Activated T-cell treated with anti-CD3 and anti-CD28 coated beads, Interleukin-2, amount 50 U/mL, for 4 hours (primary cell): ENCODE measurements around the gene SNAI3. TPM values are rescaled to one million over a fixed set of nuclear protein-coding genes. Genes with fewer than 3 reads are reported as not detected.

Source experiments
- ATAC-seq, 2 donors: fragments of 200-7000 bp; cut with Tn5 transposase; one replicate each; pipeline ENCODE4 v1.10.0; 2021
- DNase-seq: peaks from one replicate; pipeline ENCODE4 v3.0.0-alpha.2; 2020
- H3K27me3 Mint-ChIP-seq: one replicate; pipeline ENCODE4 v1.8.0; 2021; ENCODE audit warnings: low read depth, mixed read lengths
- H3K36me3 Mint-ChIP-seq: one replicate; pipeline ENCODE4 v1.8.0; 2022; ENCODE audit warnings: mixed read lengths; ENCODE audit not compliant: insufficient read depth
- H3K4me1 Mint-ChIP-seq: one replicate; pipeline ENCODE4 v1.8.0; 2021; ENCODE audit warnings: low read depth, mixed read lengths
- H3K4me3 Mint-ChIP-seq: one replicate; pipeline ENCODE4 v1.8.0; 2021; ENCODE audit warnings: mild to moderate bottlenecking, moderate library complexity, mixed read lengths
- H3K9me3 Mint-ChIP-seq: one replicate; pipeline ENCODE4 v1.8.0; 2021; ENCODE audit warnings: mixed read lengths
- total RNA-seq, 3 donors: library from RNA; stranded (reverse); gene quantifications; one replicate each; pipeline ENCODE4 v1.2.1, GENCODE V29; 2021

Gene SNAI3
- total RNA-seq, 3 donors from 2014 or later, result 0.90 to 1.3 (median 1.2) TPM

GRCh38 chr16:88694221-88695087 lies 8.1 kb upstream of the SNAI3 start:
- peaks cover 2% of the 10 kb centered on the region for H3K36me3 Mint-ChIP-seq
- no peaks in the 10 kb centered on the region for H3K9me3 Mint-ChIP-seq
- ATAC-seq (no peak), DNase-seq (no peak)
- no peaks in the 10 kb centered on the region for H3K27me3 Mint-ChIP-seq
- peaks cover 47% of the 10 kb centered on the region for H3K4me1 Mint-ChIP-seq
- no peak overlapping the region for H3K4me3 Mint-ChIP-seq

- peaks cover 2% of the 10 kb centered on the region for H3K36me3 Mint-ChIP-seq
- no peak overlapping the region for H3K4me3 Mint-ChIP-seq
Measured at GRCh38 chr16:88693420-88694177, 7.3 kb upstream of the SNAI3 start.

GRCh38 chr16:88692861-88693260 lies 6.6 kb upstream of the SNAI3 start:
- Mint-ChIP-seq H3K27me3 (no peaks in the 10 kb centered on the region), H3K4me3 (no peak overlapping the region), H3K4me1 (peaks cover 49% of the 10 kb centered on the region), H3K9me3 (no peaks in the 10 kb centered on the region), H3K36me3 (no peaks in the 10 kb centered on the region)
- DNase-seq (no peak), ATAC-seq (no peak)

More at GRCh38 chr16:88693420-88694177, 7.3 kb upstream of the SNAI3 start:
- H3K9me3 Mint-ChIP-seq, result no peaks in the 10 kb centered on the region
- H3K4me1 Mint-ChIP-seq, result peaks cover 50% of the 10 kb centered on the region
- H3K27me3 Mint-ChIP-seq, result no peaks in the 10 kb centered on the region
- no peak for ATAC-seq
- no peak for DNase-seq

- Mint-ChIP-seq H3K4me1 (peaks cover 45% of the 10 kb centered on the region), H3K4me3 (no peak overlapping the region), H3K36me3 (no peaks in the 10 kb centered on the region), H3K9me3 (no peaks in the 10 kb centered on the region), H3K27me3 (no peaks in the 10 kb centered on the region)
- ATAC-seq, result peak; percentile 34 to 38
- no peak for DNase-seq
Measured at GRCh38 chr16:88691924-88692560, 5.7 kb upstream of the SNAI3 start.

- Mint-ChIP-seq H3K4me1 (peaks cover 46% of the 10 kb centered on the region), H3K36me3 (no peaks in the 10 kb centered on the region), H3K9me3 (no peaks in the 10 kb centered on the region), H3K4me3 (no peak overlapping the region), H3K27me3 (no peaks in the 10 kb centered on the region)
- no peak for DNase-seq
- ATAC-seq, result no peak
Measured at GRCh38 chr16:88691129-88691813, 5.0 kb upstream of the SNAI3 start.

- ATAC-seq, result no peak
- Mint-ChIP-seq H3K36me3 (no peaks in the 10 kb centered on the region), H3K4me3 (peak overlapping the region; percentile 20), H3K9me3 (no peaks in the 10 kb centered on the region), H3K4me1 (peaks cover 46% of the 10 kb centered on the region), H3K27me3 (no peaks in the 10 kb centered on the region)
- DNase-seq, result no peak
Measured at GRCh38 chr16:88690341-88691128, 4.2 kb upstream of the SNAI3 start.

- Mint-ChIP-seq H3K4me3 (no peak overlapping the region), H3K4me1 (peaks cover 64% of the 10 kb centered on the region)
- ATAC-seq, result no peak
Measured at GRCh38 chr16:88688013-88688778, 1.9 kb upstream of the SNAI3 start.

GRCh38 chr16:88687676-88688012 lies 1.3 kb upstream of the SNAI3 start:
- ATAC-seq, result no peak
- H3K9me3 Mint-ChIP-seq, result no peaks in the 10 kb centered on the region
- peaks cover 61% of the 10 kb centered on the region for H3K4me1 Mint-ChIP-seq

More at GRCh38 chr16:88688013-88688778, 1.9 kb upstream of the SNAI3 start:
- Mint-ChIP-seq H3K27me3 (no peaks in the 10 kb centered on the region), H3K9me3 (no peaks in the 10 kb centered on the region), H3K36me3 (no peaks in the 10 kb centered on the region)
- DNase-seq, result no peak

GRCh38 chr16:88687254-88687576 lies 908 bp upstream of the SNAI3 start:
- ATAC-seq (no peak), DNase-seq (no peak)
- Mint-ChIP-seq H3K4me1 (peaks cover 61% of the 10 kb centered on the region), H3K36me3 (no peaks in the 10 kb centered on the region), H3K27me3 (no peaks in the 10 kb centered on the region), H3K9me3 (no peaks in the 10 kb centered on the region), H3K4me3 (no peak overlapping the region)

More at GRCh38 chr16:88687676-88688012, 1.3 kb upstream of the SNAI3 start:
- Mint-ChIP-seq H3K36me3 (no peaks in the 10 kb centered on the region), H3K27me3 (no peaks in the 10 kb centered on the region), H3K4me3 (no peak overlapping the region)
- no peak for DNase-seq

- Mint-ChIP-seq H3K36me3 (no peaks in the 10 kb centered on the region), H3K4me1 (peaks cover 61% of the 10 kb centered on the region), H3K27me3 (no peaks in the 10 kb centered on the region), H3K9me3 (no peaks in the 10 kb centered on the region), H3K4me3 (peak overlapping the region; percentile 81)
- DNase-seq (peak; percentile 43), ATAC-seq (peak; percentile 38 to 42)
Measured at GRCh38 chr16:88686062-88686438, 257 bp downstream of the SNAI3 start.

- Mint-ChIP-seq H3K4me3 (peak overlapping the region; percentile 81), H3K27me3 (no peaks in the 10 kb centered on the region), H3K36me3 (no peaks in the 10 kb centered on the region), H3K4me1 (peaks cover 59% of the 10 kb centered on the region), H3K9me3 (no peaks in the 10 kb centered on the region)
- DNase-seq (peak; percentile 62), ATAC-seq (peak in 1 of 2 donors; percentile 21)
Measured at GRCh38 chr16:88685156-88686061, 898 bp downstream of the SNAI3 start.

GRCh38 chr16:88684569-88685155 lies 1.6 kb downstream of the SNAI3 start:
- Mint-ChIP-seq H3K9me3 (no peaks in the 10 kb centered on the region), H3K4me1 (peaks cover 57% of the 10 kb centered on the region), H3K4me3 (peak overlapping the region; percentile 57), H3K27me3 (no peaks in the 10 kb centered on the region), H3K36me3 (no peaks in the 10 kb centered on the region)
- no peak for DNase-seq
- no peak for ATAC-seq
